LHCN-M2 (cell line): Measurements from ENCODE around the gene FHIP1B. TPM values are rescaled to one million over a fixed set of nuclear protein-coding genes. Genes with fewer than 3 reads are reported as not detected.
"Not testable (repeated sequence)": the region's sequence is repeated elsewhere in the genome, so short reads cannot be mapped to it uniquely, and the experiment has no call there.

Experiments
- DNase-seq: peaks from one replicate; pipeline ENCODE4 v3.0.0-alpha.2; 2012; ENCODE audit warnings: low read depth
- polyA plus RNA-seq: library from polyadenylated mRNA; unstranded; fragments of >200 nt; gene quantifications from one replicate; pipeline ENCODE4 v1.2.1, GENCODE V29; 2012; ENCODE audit warnings: missing spikeins
- total RNA-seq: library from RNA; depleted of rRNA; stranded (reverse); fragments of >200 nt; gene quantifications from 2 replicates; pipeline ENCODE4 v1.2.3, GENCODE V29; 2014; rRNA removed

FHIP1B gene
- 15.7 and 18.1 TPM in 2 replicates for total RNA-seq
- 6.7 TPM for polyA plus RNA-seq

- peak; percentile 99 for DNase-seq
Observed at GRCh38 chr11:6234387-6235107, at the start of gene FHIP1B. TSS of gene FHIP1B (minus strand) at chr11:6234636. CDS start at chr11:6224516, 10,120 bp downstream.

DNA sequence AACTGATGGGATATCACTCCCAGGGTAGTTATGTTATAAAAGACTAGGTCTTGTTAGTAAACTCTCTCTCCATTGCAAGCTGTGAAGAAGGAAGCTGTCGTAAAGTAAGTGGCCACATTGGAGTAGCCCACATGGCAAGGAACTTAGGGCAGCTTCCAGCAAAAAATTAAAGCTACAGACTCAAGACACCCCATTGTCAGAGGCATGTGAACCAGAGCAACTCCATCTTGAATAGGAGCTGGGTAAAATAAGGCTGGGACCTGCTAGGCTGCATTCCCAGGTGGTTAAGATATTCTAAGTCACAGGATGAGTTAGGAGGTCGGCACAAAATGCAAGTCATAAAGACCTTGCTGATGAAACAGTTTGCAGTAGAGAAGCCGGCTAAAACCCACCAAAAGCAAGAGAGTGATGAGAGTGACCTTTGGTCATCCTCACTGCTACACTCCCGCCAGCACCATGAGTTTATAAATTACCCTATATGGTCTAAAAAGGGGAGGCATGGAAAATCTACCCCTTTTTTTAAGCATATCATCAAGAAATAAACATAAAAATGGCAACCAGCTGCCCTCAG, 49.1 kb upstream of the FHIP1B start:
- no peak for DNase-seq

DNA sequence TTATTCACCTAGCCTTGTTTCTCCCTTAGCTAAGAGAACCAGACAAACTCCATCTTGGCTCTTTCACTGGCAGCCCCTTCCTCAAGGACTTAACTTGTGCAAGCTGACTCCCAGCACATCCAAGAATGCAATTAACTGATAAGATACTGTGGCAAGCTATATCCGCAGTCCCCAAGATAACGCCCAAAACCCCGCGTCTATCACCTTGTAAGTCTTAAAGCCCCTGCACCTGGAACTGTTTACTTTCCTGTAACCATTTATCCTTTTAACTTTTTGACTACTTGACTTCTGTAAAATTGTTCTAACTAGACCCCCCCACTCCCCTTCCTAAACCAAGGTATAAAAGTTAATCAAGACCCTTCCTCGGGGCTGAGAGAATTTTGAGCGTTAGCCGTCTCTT, 46.4 kb upstream of the FHIP1B start:
- DNase-seq, result not testable (repeated sequence)

- no peak for DNase-seq
Observed at GRCh38 chr11:6273188-6273587, 38.8 kb upstream of the FHIP1B start.

- no peak for DNase-seq
Observed at GRCh38 chr11:6271598-6271997, 37.2 kb upstream of the FHIP1B start.

GRCh38 chr11:6270584-6271246, 36.3 kb upstream of the FHIP1B start:
- no peak for DNase-seq

DNA sequence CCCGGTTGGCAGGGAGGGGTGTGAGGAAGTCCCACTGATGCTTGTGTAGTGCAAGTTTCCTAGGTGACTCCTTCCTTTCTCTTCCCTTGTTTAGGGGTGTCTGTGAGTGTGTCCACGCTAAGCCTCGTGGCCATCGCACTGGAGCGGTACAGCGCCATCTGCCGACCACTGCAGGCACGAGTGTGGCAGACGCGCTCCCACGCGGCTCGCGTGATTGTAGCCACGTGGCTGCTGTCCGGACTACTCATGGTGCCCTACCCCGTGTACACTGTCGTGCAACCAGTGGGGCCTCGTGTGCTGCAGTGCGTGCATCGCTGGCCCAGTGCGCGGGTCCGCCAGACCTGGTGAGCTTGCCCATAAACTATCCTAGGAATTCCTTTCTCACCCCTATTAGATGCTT, 35.6 kb upstream of the FHIP1B start:
- DNase-seq, result no peak

DNA sequence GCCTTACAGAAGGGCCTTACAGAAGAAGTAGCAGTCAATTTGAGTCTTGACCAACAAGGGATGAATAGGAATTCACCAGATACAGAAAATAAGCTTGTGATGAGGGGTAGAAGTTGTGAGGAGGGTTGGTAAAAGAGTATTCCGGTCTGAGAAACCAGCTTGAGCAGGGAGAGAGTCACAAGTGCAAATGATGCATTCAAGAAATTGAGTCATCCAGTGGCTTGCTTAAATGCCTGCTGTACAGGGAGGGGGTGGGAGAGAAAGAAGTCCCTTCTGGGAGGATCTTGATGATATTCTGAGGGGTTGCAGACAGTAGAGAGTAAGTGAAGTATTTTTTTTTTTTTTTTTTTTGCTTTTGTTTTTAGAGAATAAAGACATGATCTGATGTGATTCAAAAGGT, 34.4 kb upstream of the FHIP1B start:
- no peak for DNase-seq

GRCh38 chr11:6263662-6264061, 29.2 kb upstream of the FHIP1B start:
- no peak for DNase-seq

DNA sequence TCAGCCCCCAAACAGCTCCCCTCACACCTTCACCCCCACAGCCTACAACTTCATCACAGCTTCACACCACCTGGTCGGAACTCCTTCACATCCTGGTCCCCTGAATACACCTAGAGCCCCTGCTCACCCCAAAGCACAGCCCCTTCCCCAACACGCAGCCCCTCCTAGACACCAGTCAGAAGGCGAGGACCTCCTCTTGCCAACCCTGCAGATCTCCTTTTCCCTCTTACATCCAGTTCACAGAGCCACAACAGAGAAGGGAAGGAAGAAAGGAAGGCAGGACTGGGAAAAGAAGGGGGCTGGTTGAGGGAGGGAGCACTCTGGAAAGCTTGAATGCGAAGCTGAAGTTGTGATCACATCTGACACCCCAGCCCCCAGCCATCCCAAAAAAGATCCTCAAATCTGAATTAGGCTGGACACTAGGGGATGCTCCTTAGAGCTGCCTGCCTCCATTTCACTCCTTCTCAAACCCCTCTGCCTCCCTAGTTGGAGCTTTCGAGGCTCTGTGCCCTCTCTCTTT, 25.8 kb upstream of the FHIP1B start:
- DNase-seq, result no peak

DNA sequence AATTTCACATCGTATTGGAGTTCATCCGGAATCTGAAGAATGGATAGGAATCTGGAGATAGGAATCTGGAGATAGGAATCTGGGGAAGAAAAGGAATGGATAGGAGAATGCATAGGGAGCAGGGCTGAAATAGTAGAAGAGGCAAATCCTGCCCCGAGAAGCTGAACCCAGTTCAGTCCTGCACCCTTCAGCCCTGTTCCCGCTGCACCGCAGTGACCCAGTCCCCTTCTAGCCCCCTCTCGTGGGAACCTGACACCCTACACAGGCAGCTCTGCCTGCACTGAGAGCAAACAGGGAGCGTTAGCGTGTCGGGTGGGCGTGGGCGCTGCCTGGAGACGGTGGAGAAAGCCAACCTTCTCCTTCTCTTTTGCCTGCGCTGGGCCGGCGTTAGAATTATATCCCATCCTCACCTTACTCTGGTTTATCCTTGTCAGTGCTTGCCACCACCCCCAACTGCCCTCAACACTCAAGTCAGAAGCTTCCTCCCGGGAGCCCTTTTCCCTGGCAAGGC, 24.2 kb upstream of the FHIP1B start:
- DNase-seq, result no peak

GRCh38 chr11:6258141-6258540, 23.7 kb upstream of the FHIP1B start:
- no peak for DNase-seq

- no peak for DNase-seq
Observed at GRCh38 chr11:6253197-6253596, 18.8 kb upstream of the FHIP1B start.

DNA sequence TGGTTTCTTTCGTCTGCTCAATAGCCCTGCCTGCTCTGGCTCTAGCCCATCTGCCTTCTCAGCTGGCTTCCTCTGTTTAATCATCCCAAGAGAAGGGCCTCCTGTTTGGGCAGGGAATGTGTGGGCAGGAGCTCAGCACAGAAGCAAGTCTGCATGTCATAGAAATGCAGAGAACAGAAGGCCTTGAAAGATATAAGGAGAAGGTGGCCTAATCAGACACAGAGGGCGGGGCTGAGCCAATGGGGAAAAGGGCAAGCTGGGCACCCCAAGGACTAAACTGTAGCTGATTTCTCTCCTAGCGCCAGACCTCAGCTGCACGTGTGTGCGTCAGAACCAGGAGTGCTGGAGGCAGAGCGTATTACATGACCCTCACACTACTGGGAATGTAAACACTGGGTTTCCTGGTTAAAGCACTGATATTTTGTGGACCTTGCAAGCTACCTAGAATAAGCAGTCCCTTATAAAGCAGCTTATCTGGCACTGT, 17.6 kb upstream of the FHIP1B start:
- DNase-seq, result no peak

GRCh38 chr11:6251120-6251733, 16.8 kb upstream of the FHIP1B start:
- DNase-seq, result peak; percentile 60

- DNase-seq, result peak; percentile 71
Observed at GRCh38 chr11:6249770-6250555, 15.5 kb upstream of the FHIP1B start.

DNA sequence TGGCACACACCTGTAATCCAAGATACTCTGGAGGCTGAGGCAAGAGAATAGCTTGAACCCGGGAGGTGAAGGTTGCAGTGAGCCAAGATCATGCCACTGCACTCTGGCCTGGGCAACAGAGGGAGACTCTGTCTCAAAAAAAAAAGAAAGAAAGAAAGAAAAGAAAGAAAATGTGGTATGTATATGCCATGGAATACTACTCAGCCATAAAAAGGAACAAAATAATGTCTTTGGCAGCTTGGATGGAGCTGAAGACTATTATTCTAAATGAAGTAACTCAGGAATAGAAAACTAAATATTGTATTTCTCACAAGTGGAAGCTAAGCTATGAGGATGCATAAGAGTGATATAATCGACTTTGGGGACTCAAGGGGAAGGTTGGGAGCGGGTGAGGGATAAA, 14.5 kb upstream of the FHIP1B start:
- DNase-seq, result not testable (repeated sequence)

- DNase-seq, result no peak
Observed at GRCh38 chr11:6248248-6248647, 13.8 kb upstream of the FHIP1B start.

DNA sequence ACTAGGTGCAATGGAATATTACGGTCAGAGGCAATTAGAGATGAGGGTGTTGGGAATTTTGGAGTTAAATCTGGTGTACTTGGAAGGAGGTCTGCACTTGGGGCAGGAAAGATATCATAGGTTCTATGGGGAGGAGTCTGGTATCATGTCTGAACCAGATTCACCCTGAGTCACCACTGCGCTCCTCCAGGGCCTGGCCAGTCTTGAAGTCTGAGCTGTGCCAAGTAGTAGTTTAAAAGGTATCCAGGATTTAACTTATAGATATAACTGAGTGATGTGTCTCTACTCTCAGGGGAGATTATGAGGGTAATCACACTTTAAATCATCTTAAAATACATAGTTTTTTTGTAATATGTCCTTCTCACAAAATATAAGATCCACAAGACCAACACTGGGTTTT, 11.1 kb upstream of the FHIP1B start:
- no peak for DNase-seq

DNA sequence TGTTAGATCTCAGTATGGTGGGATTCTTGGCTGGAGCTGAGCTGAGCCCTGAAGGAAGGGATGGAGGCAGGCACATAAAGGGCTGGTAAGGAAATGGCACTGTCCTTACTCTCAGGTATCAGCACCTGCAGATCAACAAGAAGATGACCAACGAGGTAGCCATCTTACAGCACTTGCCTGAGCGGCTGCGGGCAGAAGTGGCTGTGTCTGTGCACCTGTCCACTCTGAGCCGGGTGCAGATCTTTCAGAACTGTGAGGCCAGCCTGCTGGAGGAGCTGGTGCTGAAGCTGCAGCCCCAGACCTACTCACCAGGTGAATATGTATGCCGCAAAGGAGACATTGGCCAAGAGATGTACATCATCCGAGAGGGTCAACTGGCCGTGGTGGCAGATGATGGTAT, 6.9 kb upstream of the FHIP1B start:
- no peak for DNase-seq

DNA sequence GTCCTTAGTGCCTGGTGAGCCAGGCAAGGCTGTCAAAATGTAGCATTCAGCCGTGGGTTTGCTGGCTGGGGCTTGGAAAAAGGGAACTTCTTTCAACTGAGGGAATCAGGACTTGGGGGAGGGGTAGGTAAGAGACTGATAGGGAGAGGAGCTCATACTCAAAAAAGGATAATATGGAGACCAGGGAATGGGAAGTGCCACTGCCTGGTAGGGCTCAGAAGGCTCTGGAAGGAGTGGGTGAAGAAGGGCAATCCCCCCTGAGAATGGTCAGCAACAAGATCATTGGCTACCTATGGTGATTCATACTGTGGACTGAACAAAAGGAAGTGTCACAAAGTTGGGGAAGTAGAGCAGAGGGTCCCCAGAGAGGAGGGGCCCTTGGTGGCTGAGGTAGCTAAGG, 6.3 kb upstream of the FHIP1B start:
- DNase-seq, result no peak
